Measurements from ENCODE around the gene MYO5B. TPM values are rescaled to one million over a fixed set of nuclear protein-coding genes. Genes with fewer than 3 reads are reported as not detected.

MYO5B gene
- total RNA-seq, 1 experiment from 2014 or later, result 25.9 TPM

DNA sequence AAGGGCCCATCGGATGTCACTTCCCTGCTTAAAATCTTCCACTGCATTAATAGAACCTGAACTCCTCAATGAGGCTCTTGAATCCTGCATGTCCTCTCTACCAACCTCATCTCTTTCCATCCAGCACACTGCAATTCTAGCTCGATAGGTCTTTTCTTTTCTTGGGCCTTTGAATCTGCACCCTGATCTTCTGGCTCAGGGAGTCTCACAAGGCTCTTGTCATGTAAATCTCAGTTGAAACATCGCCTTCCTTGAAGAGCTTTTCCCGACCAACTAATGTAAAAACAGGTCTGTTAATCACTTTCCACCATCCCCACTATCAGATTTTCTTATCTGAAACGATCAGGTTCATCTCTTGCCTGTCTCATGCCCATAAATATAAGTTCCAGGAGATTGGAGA lies 120.5 kb downstream of the MYO5B start:
- no peaks in the 10 kb centered on the region for H3K36me3 Mint-ChIP-seq (ENCODE audit: insufficient read depth, unreplicated experiment)
- H3K9me3 Mint-ChIP-seq (ENCODE audit: unreplicated experiment), result no peaks in the 10 kb centered on the region
- no TSS peak for BruUV-seq (replicated peaks)
- intact Hi-C loops (cut with micrococcal nuclease), result no loop called here
- no peak for TF ChIP-seq CTCF (IDR thresholded peaks at IDR 0.05; ENCODE audit: unreplicated experiment)
- DNase-seq (ENCODE audit: unreplicated experiment), result no peak
- ChIA-PET CTCF (no interaction called here), POLR2A (no interaction called here)
- no peak overlapping the region for H3K27ac Mint-ChIP-seq (ENCODE audit: low read depth, unreplicated experiment)
- no peak overlapping the region for H3K4me3 Mint-ChIP-seq (ENCODE audit: unreplicated experiment)
- no peaks in the 10 kb centered on the region for H3K27me3 Mint-ChIP-seq (ENCODE audit: insufficient read depth, unreplicated experiment)
- H3K4me1 Mint-ChIP-seq (ENCODE audit: insufficient read depth, unreplicated experiment), result peaks cover 4% of the 10 kb centered on the region

GRCh38 chr18:50073319-50073718 lies 121.6 kb downstream of the MYO5B start:
- no peak overlapping the region for H3K27ac Mint-ChIP-seq (ENCODE audit: low read depth, unreplicated experiment)
- ChIA-PET CTCF (no interaction called here), POLR2A (no interaction called here)
- no peaks in the 10 kb centered on the region for H3K27me3 Mint-ChIP-seq (ENCODE audit: insufficient read depth, unreplicated experiment)
- intact Hi-C loops (cut with micrococcal nuclease), result no loop called here
- no peak for TF ChIP-seq CTCF (IDR thresholded peaks at IDR 0.05; ENCODE audit: unreplicated experiment)
- DNase-seq (ENCODE audit: unreplicated experiment), result no peak
- H3K9me3 Mint-ChIP-seq (ENCODE audit: unreplicated experiment), result no peaks in the 10 kb centered on the region
- no peak overlapping the region for H3K4me3 Mint-ChIP-seq (ENCODE audit: unreplicated experiment)
- no peaks in the 10 kb centered on the region for H3K36me3 Mint-ChIP-seq (ENCODE audit: insufficient read depth, unreplicated experiment)
- no TSS peak for BruUV-seq (replicated peaks)
- H3K4me1 Mint-ChIP-seq (ENCODE audit: insufficient read depth, unreplicated experiment), result no peaks in the 10 kb centered on the region

GRCh38 chr18:50072146-50072545 lies 122.8 kb downstream of the MYO5B start:
- Mint-ChIP-seq H3K36me3 (ENCODE audit: insufficient read depth, unreplicated experiment) (no peaks in the 10 kb centered on the region), H3K27ac (ENCODE audit: low read depth, unreplicated experiment) (no peak overlapping the region), H3K4me3 (ENCODE audit: unreplicated experiment) (no peak overlapping the region), H3K4me1 (ENCODE audit: insufficient read depth, unreplicated experiment) (no peaks in the 10 kb centered on the region), H3K9me3 (ENCODE audit: unreplicated experiment) (no peaks in the 10 kb centered on the region), H3K27me3 (ENCODE audit: insufficient read depth, unreplicated experiment) (no peaks in the 10 kb centered on the region)
- no peak for TF ChIP-seq CTCF (IDR thresholded peaks at IDR 0.05; ENCODE audit: unreplicated experiment)
- ChIA-PET CTCF (interaction anchor here (0.7 kb wide), 1 partner anchor 28 kb away, joined by 3 read pairs; no protein-coding TSS in a partner anchor), POLR2A (interaction anchor here (1.2 kb wide), 1 partner anchor 123 kb away, joined by 3 read pairs; the partner anchor contains the start of gene MYO5B)
- no TSS peak for BruUV-seq (replicated peaks)
- intact Hi-C loops (cut with micrococcal nuclease), result no loop called here
- no peak for DNase-seq (ENCODE audit: unreplicated experiment)

DNA sequence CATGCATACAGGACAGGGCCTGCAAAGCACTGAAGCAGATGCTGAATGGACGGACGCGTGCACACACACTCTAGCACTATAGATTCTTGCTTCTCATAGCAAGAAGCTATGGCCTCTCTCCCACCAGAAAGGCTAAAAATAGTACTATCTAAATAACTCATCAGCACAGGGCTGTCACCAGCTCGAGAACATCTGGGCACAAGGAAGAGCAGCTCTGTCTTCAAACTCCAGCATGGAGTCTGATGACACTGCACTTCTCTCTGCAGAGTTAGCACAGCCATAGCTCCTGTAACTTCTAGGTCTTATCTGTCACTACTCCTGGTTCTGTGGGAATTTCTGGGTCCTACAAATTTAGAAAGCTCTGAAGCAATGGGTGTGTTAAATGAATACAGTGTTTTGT lies 123.5 kb downstream of the MYO5B start:
- TF ChIP-seq CTCF (IDR thresholded peaks at IDR 0.05; ENCODE audit: unreplicated experiment), result no peak
- Mint-ChIP-seq H3K9me3 (ENCODE audit: unreplicated experiment) (no peaks in the 10 kb centered on the region), H3K36me3 (ENCODE audit: insufficient read depth, unreplicated experiment) (no peaks in the 10 kb centered on the region), H3K4me1 (ENCODE audit: insufficient read depth, unreplicated experiment) (no peaks in the 10 kb centered on the region), H3K27ac (ENCODE audit: low read depth, unreplicated experiment) (no peak overlapping the region), H3K4me3 (ENCODE audit: unreplicated experiment) (no peak overlapping the region), H3K27me3 (ENCODE audit: insufficient read depth, unreplicated experiment) (no peaks in the 10 kb centered on the region)
- no TSS peak for BruUV-seq (replicated peaks)
- intact Hi-C loops (cut with micrococcal nuclease), result no loop called here
- ChIA-PET POLR2A (interaction anchor here (0.9 to 1.2 kb wide), 2 partner anchors 58 to 123 kb away, joined by 3 read pairs; partner anchors contain the start of gene MYO5B), CTCF (no interaction called here)
- DNase-seq (ENCODE audit: unreplicated experiment), result no peak
